H1 (cell line): ENCODE data around the gene PAX9. TPM values are rescaled to one million over a fixed set of nuclear protein-coding genes. Genes with fewer than 3 reads are reported as not detected.

Experiments used
- CTCF ChIA-PET: fragments of 300-600 bp; sonication (Branson Sonifier 250); formaldehyde crosslinking; loops from one replicate; lab custom pipeline; 2021; ENCODE audit not compliant: partially characterized antibody; lab: Charles Lee
- POLR2A ChIA-PET: fragments of 300-600 bp; sonication (Branson Sonifier 250); formaldehyde crosslinking; loops from one replicate; lab custom pipeline; 2021; ENCODE audit warnings: inconsistent platforms; ENCODE audit not compliant: partially characterized antibody; lab: Charles Lee
- DNase-seq, 2 experiments: peaks; one replicate each; pipeline versions ENCODE4 v3.0.0 to v3.0.0-alpha.2; 2010 to 2022; ENCODE audit warnings: low spot score in 2 of 2, low read depth in 1 of 2, mixed read lengths in 1 of 2
- FAIRE-seq: peaks from 2 replicates; lab custom pipeline; 2011; peaks lifted over from hg19 to GRCh38; lab: Jason Lieb, UNC
- H2AFZ ChIP-seq: 2 replicates; pipeline ENCODE4 v1.8.1; 2012; ENCODE audit warnings: low read length, inconsistent platforms
- H2AK5ac ChIP-seq: 2 replicates; pipeline ENCODE4 v1.6.1; 2013; ENCODE audit warnings: low read depth, low read length
- H2BK120ac ChIP-seq: replicated peaks from 2 replicates; pipeline ENCODE3; 2013; ENCODE audit warnings: low read depth, low read length, inconsistent platforms
- H2BK12ac ChIP-seq: 2 replicates; pipeline ENCODE4 v1.6.1; 2013; ENCODE audit warnings: low read depth, low read length
- H2BK15ac ChIP-seq: 2 replicates; pipeline ENCODE4 v1.6.1; 2013; ENCODE audit warnings: low read length
- H2BK20ac ChIP-seq: 2 replicates; pipeline ENCODE4 v1.6.1; 2013; ENCODE audit warnings: low read length
- H2BK5ac ChIP-seq: 2 replicates; pipeline ENCODE4 v1.6.1; 2013; ENCODE audit warnings: low read depth, low read length
- H3K14ac ChIP-seq: 2 replicates; pipeline ENCODE4 v1.6.1; 2013; ENCODE audit warnings: inconsistent platforms; ENCODE audit not compliant: insufficient read length
- H3K18ac ChIP-seq: 2 replicates; pipeline ENCODE4 v1.6.1; 2013; ENCODE audit warnings: low read length; ENCODE audit errors: extremely low read depth
- H3K23ac ChIP-seq: 2 replicates; pipeline ENCODE4 v1.6.1; 2013; ENCODE audit warnings: inconsistent platforms; ENCODE audit not compliant: insufficient read length
- H3K23me2 ChIP-seq: 2 replicates; pipeline ENCODE4 v1.6.1; 2013; ENCODE audit warnings: low read depth, low read length
- H3K27ac ChIP-seq: 2 replicates; pipeline ENCODE4 v1.6.1; 2011; ENCODE audit warnings: low read depth, low read length, inconsistent platforms
- H3K27me3 ChIP-seq, 4 experiments: replicated peaks in 1 of 4; 1 replicate in 1 of 4; 2 replicates in 3 of 4; pipeline versions ENCODE4 v1.6.1 to v1.8.1; 2011 to 2013; ENCODE audit warnings: low read length in 3 of 4, mild to moderate bottlenecking in 3 of 4, inconsistent platforms in 2 of 4, mixed read lengths in 2 of 4, moderate library complexity in 1 of 4; ENCODE audit not compliant: control insufficient read depth in 3 of 4, insufficient read depth in 3 of 4; ENCODE audit errors: extremely low read depth in 1 of 4
- H3K36me3 ChIP-seq, 4 experiments: 2 replicates each; pipeline versions ENCODE4 v1.6.1 to v1.8.1; 2011 to 2013; ENCODE audit warnings: mild to moderate bottlenecking in 4 of 4, low read length in 3 of 4, moderate library complexity in 2 of 4, control low read depth in 1 of 4, inconsistent platforms in 1 of 4; ENCODE audit not compliant: insufficient read depth in 4 of 4, control insufficient read depth in 2 of 4
- H3K4ac ChIP-seq: replicated peaks from 2 replicates; pipeline ENCODE3; 2013; ENCODE audit warnings: low read length, low read depth, mixed read lengths, inconsistent platforms; ENCODE audit not compliant: insufficient read length
- H3K4me1 ChIP-seq, 4 experiments: replicated peaks in 1 of 4; 1 replicate in 1 of 4; 2 replicates in 3 of 4; pipeline versions ENCODE4 v1.6.1 to v1.8.1; 2011 to 2013; ENCODE audit warnings: low read length in 3 of 4, inconsistent platforms in 2 of 4, mixed read lengths in 1 of 4; ENCODE audit not compliant: insufficient read depth in 4 of 4, control insufficient read depth in 3 of 4
- H3K4me2 ChIP-seq, 2 experiments: 2 replicates each; pipeline versions ENCODE4 v1.6.1 to v1.8.1; 2011 to 2013; ENCODE audit warnings: low read depth in 2 of 2, low read length in 2 of 2, control low read depth in 1 of 2, inconsistent platforms in 1 of 2, mild to moderate bottlenecking in 1 of 2; ENCODE audit not compliant: insufficient read depth in 1 of 2
- H3K4me3 ChIP-seq, 4 experiments: fragments of 200-600, 300-600 bp in 1 of 4; sonication (generic), shearing (Covaris generic), sonication (Bioruptor Twin) in 1 of 4; 2 replicates each; pipeline versions ENCODE4 v1.5.1 to v1.8.1; 2011 to 2016; ENCODE audit warnings: low read length in 4 of 4, low read depth in 3 of 4, control low read depth in 2 of 4, inconsistent platforms in 2 of 4, mild to moderate bottlenecking in 2 of 4, mixed read lengths in 1 of 4, moderate library complexity in 1 of 4; ENCODE audit not compliant: insufficient read depth in 2 of 4; ENCODE audit errors: extremely low read depth in 1 of 4
- H3K56ac ChIP-seq: replicated peaks from 2 replicates; pipeline ENCODE3; 2013; ENCODE audit warnings: low read depth, mild to moderate bottlenecking, mixed read lengths, low read length, inconsistent platforms; ENCODE audit not compliant: insufficient read length
- H3K79me1 ChIP-seq: 2 replicates; pipeline ENCODE4 v1.6.1; 2013; ENCODE audit warnings: low read depth, low read length, control low read depth
- H3K79me2 ChIP-seq, 2 experiments: 2 replicates each; pipeline versions ENCODE4 v1.6.1 to v1.8.1; 2012 to 2013; ENCODE audit warnings: low read length in 2 of 2, mild to moderate bottlenecking in 2 of 2, inconsistent platforms in 1 of 2; ENCODE audit not compliant: insufficient read depth in 2 of 2, control insufficient read depth in 1 of 2
- H3K9ac ChIP-seq, 4 experiments: replicated peaks in 1 of 4; 1 replicate in 1 of 4; 2 replicates in 3 of 4; pipeline versions ENCODE4 v1.6.1 to v1.8.1; 2011 to 2013; ENCODE audit warnings: low read depth in 3 of 4, low read length in 3 of 4, control low read depth in 2 of 4, mild to moderate bottlenecking in 2 of 4, moderate library complexity in 2 of 4, inconsistent platforms in 1 of 4; ENCODE audit errors: extremely low read depth in 1 of 4
- H3K9me3 ChIP-seq, 2 experiments: 2 replicates each; pipeline versions ENCODE4 v1.6.1 to v1.8.1; 2012 to 2013; ENCODE audit warnings: mild to moderate bottlenecking in 2 of 2, moderate library complexity in 2 of 2, control low read depth in 1 of 2, inconsistent platforms in 1 of 2, low read depth in 1 of 2, low read length in 1 of 2, mixed read lengths in 1 of 2; ENCODE audit not compliant: insufficient read depth in 2 of 2
- H4K20me1 ChIP-seq, 2 experiments: replicated peaks in 1 of 2; 2 replicates each; pipeline versions ENCODE3 to v1.8.1; 2011 to 2013; ENCODE audit warnings: inconsistent platforms in 2 of 2, low read length in 2 of 2, mild to moderate bottlenecking in 1 of 2; ENCODE audit not compliant: insufficient read depth in 2 of 2, control insufficient read depth in 1 of 2
- H4K5ac ChIP-seq: 2 replicates; pipeline ENCODE4 v1.6.1; 2013; ENCODE audit warnings: low read length, low read depth, mixed read lengths, inconsistent platforms; ENCODE audit not compliant: insufficient read length
- H4K8ac ChIP-seq: 2 replicates; pipeline ENCODE4 v1.8.0; 2013; ENCODE audit warnings: mild to moderate bottlenecking, moderate library complexity, low read length, inconsistent platforms; ENCODE audit not compliant: insufficient read depth; ENCODE audit errors: extremely low read depth
- H4K91ac ChIP-seq: replicated peaks from 2 replicates; pipeline ENCODE3; 2013; ENCODE audit warnings: low read length, mixed read lengths, inconsistent platforms; ENCODE audit not compliant: insufficient read length
- CBX5 ChIP-seq: fragments of 300-800, 300-1000 bp; sonication (generic); IDR thresholded peaks from 2 replicates; pipeline ENCODE4 v1.7.1; 2016; ENCODE audit warnings: antibody characterized with exemption, low read length, low read depth
- CBX8 ChIP-seq: fragments of 300-800, 300-1000 bp; sonication (generic); IDR thresholded peaks from 2 replicates; pipeline ENCODE4 v1.7.1; 2016; ENCODE audit warnings: low read depth, low read length, borderline replicate concordance
- RNF2 ChIP-seq: fragments of 200-900, 300-1000 bp; sonication (generic); IDR thresholded peaks from 2 replicates; pipeline ENCODE4 v1.7.1; 2016; ENCODE audit warnings: borderline replicate concordance, low read depth, mild to moderate bottlenecking, antibody characterized with exemption, low read length; ENCODE audit not compliant: poor library complexity, severe bottlenecking; ENCODE audit errors: missing control alignments
- SP4 ChIP-seq: IDR thresholded peaks from 2 replicates; pipeline ENCODE4 v1.6.1; 2012; ENCODE audit warnings: low read length, inconsistent platforms
- WGBS, 2 experiments: shearing (Covaris generic) in 1 of 2; methylation state at CpG; one replicate each; pipeline versions ENCODE4 v1.1.6 to v1.1.7; 2013 to 2015; ENCODE audit warnings: low lambda C conversion rate in 2 of 2, mixed read lengths in 2 of 2, inconsistent platforms in 1 of 2, low coverage in 1 of 2, missing lambda C conversion rate in 1 of 2; ENCODE audit not compliant: insufficient replicate concordance in 2 of 2, insufficient coverage in 1 of 2, insufficient read length in 1 of 2; ENCODE audit errors: extremely low coverage in 1 of 2, missing lambda C conversion rate in 1 of 2; 5-methylcytosine and 5-hydroxymethylcytosine counted together
- polyA plus RNA-seq, 7 experiments: library from polyadenylated mRNA; depleted of rRNA in 3 of 7; stranded (reverse) in 5 of 7; unstranded in 2 of 7; fragments of >200 nt in 5 of 7; fragments of 200-250 nt in 2 of 7; gene quantifications; 1 replicate in 5 of 7; 2 replicates in 1 of 7; 4 replicates in 1 of 7; pipeline versions ENCODE4 v1.2.1 to v1.2.3, GENCODE V29; 2011 to 2013; ENCODE audit warnings: missing spikeins in 2 of 7, mixed read lengths in 2 of 7
- total RNA-seq: library from RNA; stranded (reverse); fragmentation: NEBNext Ultra II Directional; extraction: Animal tissue kit (Norgen Biotek cat#: 25700); gene quantifications from 2 replicates; pipeline ENCODE4 v1.2.1, GENCODE V29; 2021

PAX9 gene
- total and polyA plus RNA-seq, 2 of the 8 experiments (the other 6 are each of a cell fraction or from before 2014, with no cell fraction given) = 0.05 TPM; not detected in 1

DNA sequence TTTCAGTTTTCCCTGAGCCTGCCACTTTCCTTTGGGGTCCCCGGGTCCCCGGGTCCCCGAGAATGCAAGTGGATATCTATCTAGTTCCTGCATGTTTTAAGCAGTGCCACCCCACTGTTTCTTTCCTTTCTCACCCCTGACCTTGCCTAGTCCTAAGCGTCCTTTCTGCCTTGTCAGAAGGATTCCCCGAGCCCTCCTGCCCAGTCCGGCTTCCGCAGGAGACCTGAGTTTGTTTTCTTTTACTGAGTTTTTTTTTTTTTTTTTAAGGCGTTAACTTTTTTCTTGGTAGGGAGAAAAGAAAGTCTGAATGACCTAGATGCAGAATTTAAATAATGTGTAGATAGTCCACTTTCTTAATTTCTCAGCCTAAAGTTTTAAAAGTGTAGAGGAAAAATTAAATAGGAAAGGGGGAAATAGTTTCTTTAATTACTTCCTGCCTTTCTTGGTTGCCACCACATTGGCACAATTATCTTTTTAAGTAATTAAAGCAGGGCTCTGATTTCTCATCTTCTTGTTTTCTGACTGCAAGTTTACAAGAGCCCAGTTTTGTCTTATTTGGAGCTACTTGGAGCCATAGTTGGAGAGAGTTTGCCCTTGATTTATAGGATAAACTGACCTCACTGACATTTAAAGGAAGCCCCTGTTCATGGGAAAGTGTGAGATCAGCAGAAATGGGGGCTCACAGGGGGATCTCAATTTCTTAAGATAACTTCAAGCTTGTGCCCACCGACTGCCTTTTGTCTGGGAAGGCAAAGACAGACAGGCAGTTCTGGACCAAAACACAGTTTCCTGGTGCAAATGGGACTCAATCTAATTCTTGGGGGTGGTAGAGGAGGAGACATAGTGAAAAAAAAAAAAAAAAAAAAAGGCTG is 2.9 kb downstream of the PAX9 start:
- no peak overlapping the region for H4K91ac ChIP-seq

More for the DNA sequence above, 2.9 kb downstream of the PAX9 start:
- Histone ChIP-seq H4K8ac (no peak overlapping the region), H2BK12ac (no peak overlapping the region), H3K4me1 (peaks cover 4 to 24% (median 17%) of the 10 kb centered on the region in 4 experiments), H3K36me3 (peaks cover 0 to 3% (median 0%) of the 10 kb centered on the region in 4 experiments; a peak in 1 of 8 replicates), H3K56ac (no peak overlapping the region), H4K5ac (no peak overlapping the region), H3K79me2 (no peaks in the 10 kb centered on the region), H3K23ac (no peak overlapping the region), H3K27ac (no peak overlapping the region), H2AK5ac (no peak overlapping the region), H3K4me2 (peak overlapping the region in 1 of 2 experiments; percentile 67; a peak in 2 of 4 replicates), H2AFZ (no peak overlapping the region), H3K23me2 (peaks cover 11% of the 10 kb centered on the region; the same call in 1 of the 2 replicates), H3K18ac (no peak overlapping the region), H3K14ac (no peak overlapping the region), H3K9ac (no peak overlapping the region), H3K9me3 (no peaks in the 10 kb centered on the region), H2BK5ac (no peak overlapping the region), H2BK15ac (no peak overlapping the region), H3K4me3 (no peak overlapping the region), H3K79me1 (no peaks in the 10 kb centered on the region), H3K27me3 (peaks cover 77 to 96% (median 84%) of the 10 kb centered on the region in 4 experiments), H4K20me1 (peaks cover 25 to 39% of the 10 kb centered on the region in 2 experiments), H2BK120ac (no peak overlapping the region), H2BK20ac (no peak overlapping the region), H3K4ac (no peak overlapping the region)
- DNase-seq = no peak
- WGBS, 2 experiments = 16% methylated on average over 9 of the region's 9 CpGs; no CpG with 5 or more reads in 1 of the 2 experiments
- TF ChIP-seq SP4 = no peak
- peak; percentile 54; the same call in 1 of the 2 replicates for TF ChIP-seq CBX8
- TF ChIP-seq RNF2 = peak; percentile 82
- no peak for TF ChIP-seq CBX5
- ChIA-PET POLR2A (no interaction called here), CTCF (interaction anchor here (0.7 to 1.3 kb wide), 2 partner anchors 83 to 140 kb away, joined by 3 to 4 read pairs; no protein-coding TSS in a partner anchor)
- FAIRE-seq = no peak
